A673 (cell line): ENCODE measurements around the gene SHC4. TPM values are rescaled to one million over a fixed set of nuclear protein-coding genes. Genes with fewer than 3 reads are reported as not detected.

Experiments
- BruUV-seq: library from RNA; stranded (reverse); fragments of 400-500 nt; replicated peaks from 2 replicates; lab custom pipeline; 2021; lab: Mats Ljungman, UMichigan
- CTCF ChIA-PET: fragments of 300-600 bp; sonication (Branson Sonifier 250); formaldehyde crosslinking; loops from one replicate; lab custom pipeline; 2022; ENCODE audit warnings: antibody characterized with exemption; lab: Charles Lee
- POLR2A ChIA-PET: fragments of 300-600 bp; sonication (Branson Sonifier 250); formaldehyde crosslinking; loops from one replicate; lab custom pipeline; 2022; ENCODE audit warnings: antibody characterized with exemption; ENCODE audit not compliant: low non-redundant PET; lab: Charles Lee
- DNase-seq: peaks from one replicate; pipeline ENCODE4 v3.0.0-alpha.2; 2015; ENCODE audit warnings: low spot score
- H3K27ac ChIP-seq: fragments of 200-600 bp; sonication (generic); 2 replicates; pipeline ENCODE4 v1.5.1; 2016; ENCODE audit warnings: mixed run types, low read depth, mild to moderate bottlenecking, mixed read lengths, antibody characterized with exemption, low read length; ENCODE audit not compliant: poor library complexity, severe bottlenecking
- H3K27me3 ChIP-seq: fragments of 200-600 bp; sonication (generic); replicated peaks from 2 replicates; pipeline ENCODE4 v1.6.1; 2017; ENCODE audit warnings: mixed run types, low read depth, mild to moderate bottlenecking, mixed read lengths, antibody characterized with exemption, low read length; ENCODE audit not compliant: insufficient read depth, poor library complexity
- H3K36me3 ChIP-seq: fragments of 200-600 bp; sonication (generic); 2 replicates; pipeline ENCODE4 v1.6.1; 2016; ENCODE audit warnings: mixed run types, mild to moderate bottlenecking, mixed read lengths, antibody characterized with exemption, low read length; ENCODE audit not compliant: insufficient read depth, poor library complexity, severe bottlenecking
- H3K4me1 ChIP-seq: fragments of 200-600 bp; sonication (generic); 2 replicates; pipeline ENCODE4 v1.6.1; 2017; ENCODE audit warnings: mixed run types, mild to moderate bottlenecking, mixed read lengths, antibody characterized with exemption, low read length; ENCODE audit not compliant: insufficient read depth, poor library complexity, severe bottlenecking
- H3K4me3 ChIP-seq: fragments of 200-600 bp; sonication (generic); 2 replicates; pipeline ENCODE4 v1.5.1; 2016; ENCODE audit warnings: low read depth, mixed run types, mild to moderate bottlenecking, mixed read lengths, low read length; ENCODE audit not compliant: poor library complexity, severe bottlenecking
- H3K9me3 ChIP-seq: fragments of 200-600 bp; sonication (generic); 2 replicates; pipeline ENCODE4 v1.6.1; 2016; ENCODE audit warnings: mixed run types, low read depth, mild to moderate bottlenecking, mixed read lengths, antibody characterized with exemption, low read length; ENCODE audit not compliant: poor library complexity, severe bottlenecking
- CTCF ChIP-seq: fragments of 300-800, 200-600 bp; sonication (generic); conservative IDR thresholded peaks from 2 replicates; pipeline ENCODE4 v1.5.1; 2017; ENCODE audit warnings: low read depth, mild to moderate bottlenecking, antibody characterized with exemption, low read length, moderate library complexity, mixed read lengths
- EZH2 ChIP-seq: fragments of 200-600 bp; sonication (generic); IDR thresholded peaks from 2 replicates; pipeline ENCODE4 v1.6.1; 2017; ENCODE audit warnings: borderline replicate concordance, low read depth, mild to moderate bottlenecking, mixed read lengths, antibody characterized with exemption, low read length; ENCODE audit not compliant: poor library complexity, severe bottlenecking
- intact Hi-C: fragments of 100-400 bp; cut with micrococcal nuclease; formaldehyde crosslinking; loops from one replicate; pipeline ENCODE4 v1.10.0; 2022; ENCODE audit not compliant: unreplicated experiment
- total RNA-seq: library from RNA; stranded (reverse); gene quantifications from 2 replicates; pipeline ENCODE4 v1.2.3, GENCODE V29; 2021

SHC4 gene
- total RNA-seq, 1 experiment from 2014 or later: 0.73 TPM

GRCh38 chr15:48798319-48798718 lies 165.4 kb downstream of the SHC4 start:
- H3K9me3 ChIP-seq: no peaks in the 10 kb centered on the region
- H3K36me3 ChIP-seq: peaks cover 37% of the 10 kb centered on the region
- H3K4me3 ChIP-seq: no peak overlapping the region
- intact Hi-C loops: no loop called here
- ChIA-PET POLR2A (no interaction called here), CTCF (no interaction called here)
- no peaks in the 10 kb centered on the region for H3K27me3 ChIP-seq
- H3K27ac ChIP-seq: no peak overlapping the region
- TF ChIP-seq CTCF (no peak), EZH2 (no peak)
- no TSS peak for BruUV-seq
- DNase-seq: peak; percentile 24
- peaks cover 47% of the 10 kb centered on the region for H3K4me1 ChIP-seq

- peaks cover 51% of the 10 kb centered on the region for H3K36me3 ChIP-seq
- no peak for DNase-seq
- no peak for TF ChIP-seq CTCF
- no peak for TF ChIP-seq EZH2
- H3K9me3 ChIP-seq: no peaks in the 10 kb centered on the region
- H3K4me1 ChIP-seq: peaks cover 43% of the 10 kb centered on the region
- no peak overlapping the region for H3K4me3 ChIP-seq
- BruUV-seq: no TSS peak
- no peaks in the 10 kb centered on the region for H3K27me3 ChIP-seq
- intact Hi-C loops: no loop called here
- no peak overlapping the region for H3K27ac ChIP-seq
- POLR2A ChIA-PET: no interaction called here
- CTCF ChIA-PET: no interaction called here
These were observed 166.8 kb downstream of the SHC4 start for GRCh38 chr15:48796930-48797329.

GRCh38 chr15:48796521-48796920 lies 167.2 kb downstream of the SHC4 start:
- no TSS peak for BruUV-seq
- ChIA-PET POLR2A (no interaction called here), CTCF (no interaction called here)
- Histone ChIP-seq H3K36me3 (peaks cover 53% of the 10 kb centered on the region), H3K27me3 (no peaks in the 10 kb centered on the region), H3K9me3 (no peaks in the 10 kb centered on the region), H3K4me1 (peaks cover 42% of the 10 kb centered on the region), H3K4me3 (no peak overlapping the region), H3K27ac (no peak overlapping the region)
- no peak for DNase-seq
- intact Hi-C loops: no loop called here
- TF ChIP-seq CTCF: no peak
- TF ChIP-seq EZH2: no peak
